ENCODE results near the gene KCNH8.

- no peak for TF ChIP-seq CTCF (IDR thresholded peaks at IDR 0.05)
- no peak for TF ChIP-seq POLR2AphosphoS5 (IDR thresholded peaks at IDR 0.05)
- no peak for TF ChIP-seq POLR2A (IDR thresholded peaks at IDR 0.05; ENCODE audit: low read depth)
- no peak for TF ChIP-seq EP300 (IDR thresholded peaks at IDR 0.05)
These were observed 377.8 kb downstream of the KCNH8 start for GRCh38 chr3:19526071-19526470.
